ENCODE measurements around the gene GAREM1.
"Not testable (repeated sequence)": the region's sequence is repeated elsewhere in the genome, so short reads cannot be mapped to it uniquely, and the experiment has no call there.

GAREM1 gene

GRCh38 chr18:32321826-32322225 lies 148.9 kb downstream of the GAREM1 start:
- no peak for DNase-seq

GRCh38 chr18:32319084-32319483 lies 151.6 kb downstream of the GAREM1 start:
- no peak for DNase-seq

GRCh38 chr18:32318581-32318980 lies 152.1 kb downstream of the GAREM1 start:
- no peak for DNase-seq

- no peak for DNase-seq
Observed at GRCh38 chr18:32317651-32318050, 153.0 kb downstream of the GAREM1 start.

GRCh38 chr18:32315881-32316280 lies 154.8 kb downstream of the GAREM1 start:
- DNase-seq: no peak

- no peak for DNase-seq
Observed at GRCh38 chr18:32310774-32311173, 159.9 kb downstream of the GAREM1 start.

- DNase-seq: no peak
Observed at GRCh38 chr18:32310101-32310500, 160.6 kb downstream of the GAREM1 start.

GRCh38 chr18:32308493-32309120 lies 162.1 kb downstream of the GAREM1 start:
- DNase-seq: no peak

GRCh38 chr18:32303400-32303799 lies 167.3 kb downstream of the GAREM1 start:
- no peak for DNase-seq

- DNase-seq: no peak
Observed at GRCh38 chr18:32302806-32303205, 167.9 kb downstream of the GAREM1 start.

- DNase-seq: no peak
Observed at GRCh38 chr18:32301976-32302743, 168.5 kb downstream of the GAREM1 start.

GRCh38 chr18:32301361-32301760 lies 169.3 kb downstream of the GAREM1 start:
- no peak for DNase-seq

- no peak for DNase-seq
Observed at GRCh38 chr18:32300914-32301313, 169.8 kb downstream of the GAREM1 start.

- DNase-seq: no peak
Observed at GRCh38 chr18:32299484-32299883, 171.2 kb downstream of the GAREM1 start.

- no peak for DNase-seq
Observed at GRCh38 chr18:32298171-32298667, 172.5 kb downstream of the GAREM1 start.

GRCh38 chr18:32297579-32298170 lies 173.0 kb downstream of the GAREM1 start:
- no peak for DNase-seq

GRCh38 chr18:32296851-32297250 lies 173.8 kb downstream of the GAREM1 start:
- DNase-seq: no peak

- no peak for DNase-seq
Observed at GRCh38 chr18:32295604-32296003, 175.1 kb downstream of the GAREM1 start.

- no peak for DNase-seq
Observed at GRCh38 chr18:32293107-32293506, 177.6 kb downstream of the GAREM1 start.

- not testable (repeated sequence) for DNase-seq
Observed at GRCh38 chr18:32291623-32292022, 179.1 kb downstream of the GAREM1 start.

GRCh38 chr18:32290810-32291209 lies 179.9 kb downstream of the GAREM1 start:
- DNase-seq: no peak

- DNase-seq: peak; percentile 24
Observed at GRCh38 chr18:32289483-32290075, 181.1 kb downstream of the GAREM1 start.

GRCh38 chr18:32287873-32288272 lies 182.8 kb downstream of the GAREM1 start:
- no peak for DNase-seq

- no peak for DNase-seq
Observed at GRCh38 chr18:32287249-32287648, 183.4 kb downstream of the GAREM1 start.
